HG03066 (cell line): ENCODE results near the gene CNST.

Experiments used
- ATAC-seq: cut with Tn5 transposase; IDR thresholded peaks from one replicate; pipeline ENCODE4 v1.9.1; 2021; ENCODE audit warnings: low read depth; ENCODE audit not compliant: unreplicated experiment

CNST gene, protein sequence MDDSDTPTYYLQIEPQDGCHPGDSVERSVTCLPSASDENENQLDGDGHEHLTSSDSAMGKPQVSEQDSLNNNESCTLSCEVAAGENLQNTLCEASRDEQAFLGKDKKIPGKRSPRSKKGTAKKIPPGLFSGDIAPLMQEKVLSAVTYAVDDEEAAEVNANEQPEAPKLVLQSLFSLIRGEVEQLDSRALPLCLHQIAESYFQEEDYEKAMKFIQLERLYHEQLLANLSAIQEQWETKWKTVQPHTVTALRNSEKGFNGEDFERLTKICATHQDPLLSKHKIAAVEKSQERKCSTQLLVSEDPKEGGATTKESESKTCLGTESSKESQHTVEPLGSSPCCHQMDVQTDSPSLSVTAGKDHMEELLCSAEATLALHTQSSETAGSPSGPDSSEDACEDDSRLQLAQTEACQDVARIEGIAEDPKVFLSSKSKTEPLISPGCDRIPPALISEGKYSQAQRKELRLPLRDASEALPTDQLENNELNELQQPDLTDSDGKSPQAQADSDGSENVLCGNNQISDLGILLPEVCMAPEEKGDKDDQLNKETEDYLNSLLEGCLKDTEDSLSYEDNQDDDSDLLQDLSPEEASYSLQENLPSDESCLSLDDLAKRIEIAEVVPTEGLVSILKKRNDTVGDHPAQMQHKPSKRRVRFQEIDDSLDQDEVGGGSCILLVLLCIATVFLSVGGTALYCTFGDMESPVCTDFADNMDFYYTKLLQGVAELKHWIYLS

DNA sequence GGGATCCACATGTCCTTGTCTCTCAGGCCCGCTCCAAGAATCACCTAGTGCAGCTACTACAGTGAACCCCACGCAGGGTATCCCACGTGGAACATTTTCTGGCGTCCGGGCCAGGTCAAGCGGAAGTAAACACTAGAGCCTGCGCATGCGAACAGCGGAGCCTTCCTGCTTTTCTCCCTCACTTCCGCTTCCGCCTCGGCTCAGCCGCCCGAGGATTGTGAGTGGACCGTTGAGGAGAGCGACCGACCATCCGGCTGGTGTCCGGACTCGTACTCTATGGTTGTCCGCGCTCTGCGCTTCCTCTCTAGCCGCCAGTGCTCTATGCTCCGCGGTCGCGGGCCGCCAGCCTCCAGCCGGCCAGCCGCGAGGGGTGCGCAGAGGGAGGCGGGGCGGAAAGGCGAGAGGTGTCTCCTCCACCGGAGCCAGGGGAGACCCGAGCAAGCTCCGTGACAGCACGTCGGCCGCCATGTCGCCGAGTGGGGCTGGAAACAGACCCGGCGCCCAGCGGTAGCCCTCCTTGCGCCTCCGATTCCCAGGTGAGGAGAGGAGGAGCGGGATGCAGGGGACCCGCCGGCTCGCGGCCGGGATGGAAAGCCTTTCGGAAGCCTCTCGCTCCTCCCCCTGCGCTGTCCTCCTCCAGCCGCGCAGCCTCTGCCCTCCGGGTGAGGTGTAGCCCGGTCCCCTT lies at the start of gene CNST, which contains the start of gene TFB2M:
Gene CNST, plus strand, starts transcription at position 329 of the 685 bp plus-strand sequence. CDS start 25,107 bp downstream, outside the sequence.
Gene TFB2M, minus strand, starts transcription at position 134 of the 685 bp plus-strand sequence. Its CDS starts 123 bp downstream, at position 11.
- peak; percentile 92 for ATAC-seq

DNA sequence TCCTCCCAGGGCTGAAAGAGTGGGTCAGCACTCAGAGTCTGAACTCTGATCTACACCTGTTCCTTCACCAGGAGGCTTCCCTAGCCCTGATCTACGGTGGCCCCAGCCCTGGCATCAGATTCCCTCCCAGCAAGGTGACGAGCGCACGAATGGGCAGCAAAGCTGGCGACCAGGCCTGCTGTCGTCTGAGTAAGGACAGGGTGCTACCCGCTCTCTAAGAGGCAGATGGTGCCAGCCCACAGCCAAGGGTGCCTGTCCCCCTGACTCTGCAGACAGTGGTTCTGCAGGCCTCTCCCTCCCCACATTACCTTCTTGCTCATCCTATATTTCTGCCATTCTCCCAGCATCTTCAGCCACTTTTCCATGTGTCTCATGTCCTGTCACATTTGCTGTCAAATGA lies 48.9 kb upstream of the CNST start:
- ATAC-seq: no peak

DNA sequence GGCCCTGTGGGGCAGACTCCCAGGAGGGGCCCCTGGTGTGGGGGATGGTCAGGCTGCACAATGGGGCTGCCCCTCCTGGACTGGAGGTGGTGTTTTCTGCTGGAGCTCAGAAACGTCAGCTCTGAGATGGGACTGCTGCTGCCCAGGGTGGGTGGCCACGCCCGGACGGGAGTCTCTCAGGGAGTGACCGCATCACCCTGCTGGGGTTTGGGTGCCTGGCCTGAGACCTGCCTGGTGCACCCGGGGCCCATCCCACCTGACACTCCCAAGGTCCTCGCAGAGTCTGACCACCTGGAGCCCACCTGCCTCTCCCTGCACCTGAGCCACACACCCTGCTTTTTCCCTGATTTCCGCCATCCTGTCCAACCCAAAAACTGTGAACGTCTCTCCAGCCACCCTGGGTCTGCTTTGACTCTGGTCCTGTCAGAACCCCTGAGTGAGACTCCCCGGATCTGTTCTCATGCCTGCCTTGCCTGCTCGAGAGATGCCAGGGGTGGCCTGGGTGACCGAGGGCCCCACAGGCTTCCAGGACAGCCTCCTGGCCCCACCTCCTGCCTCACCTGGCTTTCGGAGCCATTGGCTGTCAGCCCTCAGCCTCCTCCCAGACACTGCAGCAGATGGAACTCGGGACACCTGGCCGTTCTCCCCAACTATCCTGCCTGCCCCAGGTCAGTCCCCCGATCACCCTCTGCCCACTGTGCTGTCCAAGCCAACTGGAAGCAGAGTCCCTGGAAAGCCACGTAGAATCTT lies 47.6 kb upstream of the CNST start:
- ATAC-seq: no peak

DNA sequence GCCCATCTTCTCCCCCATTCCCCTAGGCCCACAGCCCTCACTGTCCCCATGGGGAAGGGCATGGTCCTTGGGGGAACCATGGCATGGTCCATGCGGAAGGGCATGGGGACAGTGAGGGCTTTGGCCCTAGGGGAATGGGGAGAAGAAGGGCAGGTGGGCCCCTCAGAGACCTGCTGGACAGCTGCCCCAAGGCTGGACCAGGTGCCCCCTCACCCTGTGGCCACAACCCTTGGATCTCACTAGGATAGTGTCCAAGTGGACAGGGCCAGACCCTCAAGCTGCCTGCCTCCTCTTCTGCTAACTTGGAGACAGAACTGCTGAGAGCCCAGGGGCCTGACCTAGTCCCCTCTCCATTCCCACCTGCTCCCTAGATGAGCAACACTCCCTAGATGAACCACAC lies 46.7 kb upstream of the CNST start:
- no peak for ATAC-seq

DNA sequence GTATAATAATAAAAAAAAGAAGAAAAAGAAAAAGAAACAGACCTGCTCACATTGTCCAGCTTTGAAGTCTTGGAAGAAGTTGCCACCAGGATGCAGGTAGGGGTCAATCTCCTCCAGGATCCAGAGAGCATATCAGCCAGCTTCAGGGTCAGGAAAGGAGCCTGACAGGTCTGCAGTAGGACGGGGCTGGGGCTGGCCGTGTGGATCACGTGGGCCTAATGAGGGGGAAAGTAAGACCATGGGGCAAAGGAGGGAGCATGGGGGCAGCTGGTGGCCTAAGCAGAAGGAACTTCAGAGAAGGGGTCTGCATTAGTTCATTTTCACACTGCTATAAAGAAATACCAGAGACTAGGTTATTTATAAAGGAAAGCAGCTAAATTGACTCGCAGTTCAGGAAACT lies 39.9 kb upstream of the CNST start:
- no peak for ATAC-seq

DNA sequence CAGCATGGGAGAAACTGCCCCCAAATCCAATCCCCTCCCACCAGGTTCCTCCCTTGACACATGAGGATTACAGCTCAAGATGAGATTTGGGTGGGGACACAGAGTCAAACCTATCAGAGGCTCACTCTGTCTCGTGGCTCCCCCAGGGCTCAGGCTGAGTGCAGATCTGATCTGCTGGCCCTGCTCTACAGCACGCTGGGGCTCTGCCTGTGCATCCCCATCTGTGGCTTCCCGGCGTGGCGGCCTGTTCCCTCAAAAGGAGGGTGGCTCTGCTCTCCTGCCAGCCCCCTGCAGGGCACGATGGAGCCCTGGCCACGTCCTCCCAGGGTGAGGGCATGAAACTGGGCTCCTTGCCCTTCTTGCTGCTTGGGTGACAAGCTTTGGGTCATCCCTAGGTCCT lies 39.3 kb upstream of the CNST start:
- no peak for ATAC-seq

DNA sequence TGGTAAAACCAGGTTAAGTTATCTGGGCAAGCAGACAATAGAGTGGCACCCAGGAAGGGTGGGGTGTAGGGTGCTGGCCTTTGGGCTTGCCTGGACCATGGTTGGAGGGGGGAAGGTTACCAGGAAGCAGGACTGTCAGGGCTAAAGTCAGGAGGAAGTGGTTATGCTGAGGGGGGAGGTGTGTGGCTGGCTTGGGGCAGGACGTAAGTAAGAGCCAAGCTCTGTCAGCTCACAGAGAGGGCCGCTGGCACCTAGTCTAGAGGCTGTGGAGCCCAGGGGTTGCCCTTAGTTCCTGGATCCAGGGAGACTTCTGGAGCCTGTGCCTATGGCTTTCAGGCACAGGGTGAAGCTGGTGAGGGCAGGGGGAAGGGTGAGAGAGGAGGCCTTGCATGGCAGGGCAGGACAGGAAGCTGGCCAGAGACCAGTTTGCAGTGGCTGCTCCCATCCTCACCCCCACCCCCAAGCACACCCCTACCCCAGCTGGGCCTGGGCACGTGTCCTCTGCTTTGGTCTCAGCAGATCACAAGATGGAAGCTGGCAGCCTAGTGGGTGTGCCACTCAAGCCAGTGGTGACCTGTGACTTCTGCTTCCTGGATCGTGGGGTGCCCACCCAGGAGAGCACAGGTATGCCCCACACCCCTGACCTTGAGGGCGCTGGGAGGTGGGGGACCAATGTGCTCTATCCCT lies 38.7 kb upstream of the CNST start:
- peak; percentile 70 for ATAC-seq

DNA sequence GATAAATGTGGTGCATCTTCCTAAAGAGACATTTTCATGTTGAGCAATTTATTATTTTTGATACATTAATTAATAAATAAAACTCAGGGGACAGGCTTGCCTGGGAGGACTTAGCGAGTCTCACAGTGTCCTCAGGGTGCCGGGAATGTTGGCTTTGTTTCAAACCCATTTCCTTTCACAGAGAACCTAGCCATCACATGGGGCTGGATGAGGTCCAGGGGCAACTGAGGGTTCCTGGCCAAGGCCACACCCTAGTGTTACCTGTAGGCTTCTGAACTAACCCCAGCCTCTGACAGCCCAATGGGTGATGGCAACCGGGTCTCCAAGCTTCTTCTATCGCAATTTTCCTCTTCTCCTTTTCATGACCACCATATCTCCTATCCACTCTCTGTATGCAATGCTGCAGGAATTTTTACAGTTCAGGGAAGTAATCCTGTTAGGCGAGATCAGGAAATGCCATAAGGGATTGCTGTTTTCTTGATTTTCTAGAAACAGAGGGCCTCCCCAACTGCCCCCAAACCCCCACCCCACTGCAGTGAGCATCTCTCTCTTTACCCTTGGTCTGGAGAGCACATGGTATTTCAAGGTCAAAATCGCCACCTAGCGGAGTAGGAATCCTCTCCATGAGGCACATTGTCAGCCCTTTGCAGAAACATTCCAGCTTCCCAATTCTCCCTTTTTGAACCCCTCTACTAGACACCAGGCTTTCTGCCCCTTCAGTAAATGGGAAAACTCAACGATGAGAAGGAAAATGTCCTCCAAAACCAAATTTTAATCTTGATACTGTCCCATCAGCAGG lies 37.1 kb upstream of the CNST start:
- no peak for ATAC-seq

DNA sequence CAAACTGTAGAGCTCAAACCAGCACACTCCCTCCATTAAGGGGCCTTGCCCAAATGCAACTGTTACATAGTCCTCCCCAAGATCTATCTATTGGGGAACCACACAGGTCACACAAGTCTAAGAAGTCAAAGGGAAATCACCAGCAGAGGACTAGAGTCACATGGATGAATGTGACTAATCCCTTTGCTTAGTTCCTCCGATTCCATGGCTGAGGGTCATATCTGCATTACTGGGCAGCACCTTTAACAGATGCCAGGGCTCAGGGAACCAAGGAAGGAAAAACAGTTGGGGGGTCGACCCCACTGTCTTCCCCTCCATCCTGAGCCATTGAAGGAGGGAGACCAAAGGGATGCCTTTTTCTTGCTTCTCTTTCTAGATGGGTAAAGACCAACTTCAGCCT lies 35.8 kb upstream of the CNST start:
- no peak for ATAC-seq

DNA sequence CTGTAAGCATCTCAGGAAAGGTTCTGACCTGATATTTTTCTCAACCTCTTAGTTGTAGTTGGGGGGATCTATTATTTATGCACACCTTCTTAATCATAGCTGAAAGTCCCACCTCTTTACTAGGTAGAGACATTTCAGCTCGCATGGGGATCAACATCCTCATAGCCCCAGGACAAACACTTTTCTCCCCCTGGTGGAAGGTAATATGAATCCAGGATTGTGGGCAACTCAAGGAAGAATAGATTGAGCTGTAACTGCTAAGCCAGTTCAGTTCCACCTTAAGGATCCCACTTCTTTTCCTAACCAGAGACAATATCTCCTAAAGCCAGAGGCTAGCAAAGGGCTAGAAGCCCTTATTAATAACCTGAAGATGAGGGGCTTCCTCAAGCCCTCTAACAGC lies 33.7 kb upstream of the CNST start:
- ATAC-seq: no peak

DNA sequence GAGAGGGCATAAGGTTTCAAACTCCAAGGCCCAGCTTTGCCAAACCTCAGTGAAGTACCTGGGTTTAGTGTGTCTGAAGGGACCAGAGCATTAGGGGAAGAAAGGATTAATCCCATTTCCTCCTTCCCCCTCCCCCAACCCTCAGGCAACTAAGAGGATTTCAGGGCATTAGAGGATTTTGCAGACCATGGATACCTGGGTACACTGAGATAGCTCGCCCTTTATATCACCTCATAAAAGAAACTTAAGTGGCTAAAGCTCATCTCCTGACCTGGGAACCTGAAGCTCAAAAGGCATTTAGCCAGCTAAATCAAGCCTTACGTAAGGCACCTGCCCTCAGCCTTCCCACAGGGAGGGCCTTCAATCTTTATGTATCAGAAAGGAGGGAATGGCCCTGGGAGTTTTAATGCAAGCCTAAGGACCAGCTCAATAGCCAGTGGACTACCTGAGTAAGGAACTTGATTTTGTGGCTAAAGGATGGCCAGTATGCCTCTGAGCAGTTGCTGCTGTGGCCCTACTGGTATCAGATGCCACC lies 32.8 kb upstream of the CNST start:
- ATAC-seq: no peak

DNA sequence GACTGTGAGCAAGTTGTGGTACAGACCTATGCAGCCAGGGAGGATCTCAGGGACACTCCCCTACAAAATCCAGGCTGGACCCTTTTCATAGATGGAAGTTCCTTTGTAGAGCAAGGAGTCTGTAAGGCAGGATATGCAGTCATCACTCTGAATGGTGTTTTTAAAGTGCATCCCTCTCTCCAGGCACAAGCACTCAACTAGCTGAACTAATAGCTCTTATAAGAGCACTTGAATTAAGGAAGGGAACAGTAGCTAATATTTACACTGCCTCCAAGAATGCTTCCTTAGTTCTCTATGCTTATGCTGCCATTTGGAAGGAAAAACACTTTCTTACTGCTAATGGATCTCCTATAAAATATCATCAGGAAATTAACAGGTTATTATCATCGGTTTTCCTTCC lies 32.1 kb upstream of the CNST start:
- ATAC-seq: no peak

DNA sequence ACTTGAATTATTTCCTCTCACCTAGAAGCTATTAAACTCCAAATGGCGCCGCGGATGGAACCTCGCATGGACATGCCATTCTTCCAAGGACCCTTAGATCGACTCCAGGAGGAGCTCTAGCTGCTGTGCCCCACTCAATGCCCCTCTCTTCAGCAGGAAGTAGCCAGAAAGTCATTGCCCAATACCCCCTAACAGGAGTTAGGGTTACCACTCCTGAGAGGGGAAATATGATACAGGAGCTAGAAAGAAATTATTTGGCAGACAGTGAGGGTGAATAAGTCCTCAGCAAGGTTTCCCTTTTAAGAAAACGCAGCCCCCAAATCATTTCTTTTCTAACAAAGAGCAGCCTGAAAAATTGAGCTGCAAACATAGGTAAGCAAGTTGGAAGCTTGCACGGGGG lies 28.8 kb upstream of the CNST start:
- no peak for ATAC-seq

DNA sequence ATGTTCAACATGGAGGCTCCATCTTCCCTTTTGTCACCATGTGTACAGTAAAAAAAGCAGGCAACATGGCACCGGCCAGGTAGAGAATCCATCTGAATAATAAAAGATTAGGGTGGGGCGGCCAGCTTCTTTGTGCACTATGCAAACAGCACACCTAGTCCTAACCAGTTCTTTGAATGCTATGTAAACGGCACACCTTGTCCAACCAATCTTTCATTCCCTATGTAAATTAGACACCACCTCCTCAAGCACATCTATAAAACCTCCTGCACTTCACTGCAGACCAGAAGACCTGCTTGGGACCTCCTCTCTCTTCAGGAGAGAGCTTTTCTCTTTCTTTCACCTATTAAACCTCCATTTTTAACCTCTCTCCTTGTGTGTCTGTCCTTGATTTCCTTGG lies 28.4 kb upstream of the CNST start:
- no peak for ATAC-seq

DNA sequence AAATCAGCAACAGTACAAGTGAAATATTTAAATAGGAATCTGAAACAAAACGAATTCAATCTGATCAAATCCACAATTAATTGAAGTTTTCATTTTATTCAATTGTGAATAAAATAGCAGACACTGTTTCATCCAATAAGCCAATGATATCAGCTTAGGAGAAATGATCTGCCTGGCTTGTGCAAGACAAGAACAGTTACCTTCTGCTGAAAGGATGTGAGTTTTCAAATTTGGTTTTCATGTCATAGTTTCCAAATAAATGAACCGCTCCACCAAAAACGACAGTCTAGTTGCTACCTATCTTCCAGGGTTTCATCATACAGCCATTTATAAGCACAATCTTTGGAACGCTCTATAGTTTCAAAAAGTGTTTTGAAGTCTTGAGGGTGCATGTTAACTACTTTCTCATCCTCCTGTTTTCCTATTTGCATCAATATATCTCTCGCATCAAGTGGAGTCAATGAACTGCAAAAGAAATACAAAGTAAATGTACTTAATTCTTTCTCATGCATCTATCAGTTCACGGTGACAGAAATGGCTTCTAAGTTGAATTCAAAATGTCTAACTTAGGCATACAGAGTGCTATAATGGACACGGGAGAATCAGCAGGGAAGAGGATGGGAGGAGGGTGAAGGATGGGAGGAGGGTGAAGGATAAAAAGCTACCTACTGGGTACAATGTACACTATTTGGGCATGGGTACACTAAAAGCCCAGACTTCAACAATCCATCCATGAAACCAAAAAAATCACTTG lies 25.3 kb upstream of the CNST start:
- no peak for ATAC-seq

DNA sequence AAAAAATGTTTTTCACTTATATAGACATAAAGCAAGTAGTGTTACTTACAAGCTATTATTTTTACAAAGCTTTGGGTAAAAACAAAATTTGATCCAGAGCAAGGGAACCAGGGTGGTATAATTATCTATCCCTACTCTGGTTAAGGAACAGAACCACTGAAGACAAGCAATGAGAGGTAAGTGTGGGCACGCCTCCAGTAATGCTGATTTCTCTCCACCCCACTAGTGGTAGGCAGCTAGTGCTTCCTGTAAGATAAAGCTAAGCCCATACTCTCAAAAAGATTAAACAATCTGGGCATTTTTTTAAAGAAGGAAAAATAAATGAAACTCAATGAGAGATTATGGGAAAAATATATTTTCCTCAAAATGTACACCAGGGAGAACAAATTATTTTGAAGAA lies 22.3 kb upstream of the CNST start:
- ATAC-seq: no peak

DNA sequence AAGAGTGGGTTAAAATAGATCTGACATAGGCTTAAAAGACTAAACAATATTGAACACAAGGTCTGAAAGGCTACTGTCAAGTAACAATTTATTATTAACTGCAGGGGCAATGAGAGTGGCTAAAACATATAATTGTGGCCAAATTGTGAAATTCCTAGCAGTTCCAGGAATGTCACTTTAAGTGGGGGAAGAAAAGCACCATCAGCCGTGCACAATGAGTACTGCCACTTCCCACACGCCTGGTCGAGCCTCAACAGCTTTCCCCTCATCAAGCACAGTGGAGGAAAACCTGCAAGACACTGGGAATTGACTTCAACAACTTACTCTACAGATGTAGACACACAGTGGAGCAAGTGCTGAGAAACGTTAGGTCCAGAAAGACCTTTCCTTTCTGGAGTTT lies 16.6 kb upstream of the CNST start:
- ATAC-seq: no peak

DNA sequence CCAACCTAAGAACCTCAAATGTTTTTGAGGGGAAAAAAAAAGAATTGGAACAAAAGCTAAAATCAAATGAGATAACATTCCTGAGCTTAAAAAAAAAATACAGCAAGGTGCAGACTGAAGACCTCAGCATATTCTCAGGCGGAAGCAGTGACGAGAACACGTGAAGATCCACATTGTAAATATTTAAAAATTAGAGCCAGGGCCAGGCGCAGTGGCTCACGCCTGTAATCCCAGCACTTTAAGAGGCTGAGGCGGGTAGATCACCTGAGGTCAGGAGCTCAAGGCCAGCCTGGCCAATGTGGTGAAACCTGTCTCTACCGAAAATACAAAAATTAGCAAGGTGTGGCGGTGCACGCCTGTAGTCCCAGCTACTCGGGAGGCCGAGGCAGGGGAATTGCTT lies 15.9 kb upstream of the CNST start:
- ATAC-seq: no peak
